OCI-LY3 (cell line): ENCODE data around the gene FAM72A.
"Not testable (repeated sequence)": the region's sequence is repeated elsewhere in the genome, so short reads cannot be mapped to it uniquely, and the experiment has no call there.

ENCODE experiments used
- CTCF ChIP-seq: fragments of 200-600, 300-600 bp; sonication (generic); IDR thresholded peaks from 2 replicates; pipeline ENCODE4 v1.5.1; 2014; ENCODE audit warnings: antibody characterized with exemption, low read length, low read depth
- EZH2phosphoT487 ChIP-seq: fragments of 200-600 bp; shearing (Covaris generic); IDR thresholded peaks from 2 replicates; pipeline ENCODE4 v1.6.1; 2018; ENCODE audit warnings: antibody characterized with exemption, mixed run types, low read depth

- not testable (repeated sequence) for TF ChIP-seq CTCF, EZH2phosphoT487
Measured at GRCh38 chr1:206219514-206220331, 17.1 kb upstream of the FAM72A start.
